Body of pancreas (tissue), 4 donors: Measurements from ENCODE around the gene FARS2.

Experiments
- POLR2A ChIP-seq, 3 donors: fragments of 450-650 bp; IDR thresholded peaks; one replicate each; pipeline ENCODE4 v1.6.1; 2016; ENCODE audit warnings: antibody characterized with exemption in 3 of 3, mild to moderate bottlenecking in 2 of 3
- TF ChIP-seq, protein P1 (sequence below), 7 experiments: fragments of 450-650 bp in 4 of 7; fragments of 200-600 bp in 3 of 7; sonication (generic) in 3 of 7; IDR thresholded peaks; one replicate each; pipeline ENCODE4 v1.5.1; 2016 to 2019; ENCODE audit warnings: antibody characterized with exemption in 7 of 7

DNA sequence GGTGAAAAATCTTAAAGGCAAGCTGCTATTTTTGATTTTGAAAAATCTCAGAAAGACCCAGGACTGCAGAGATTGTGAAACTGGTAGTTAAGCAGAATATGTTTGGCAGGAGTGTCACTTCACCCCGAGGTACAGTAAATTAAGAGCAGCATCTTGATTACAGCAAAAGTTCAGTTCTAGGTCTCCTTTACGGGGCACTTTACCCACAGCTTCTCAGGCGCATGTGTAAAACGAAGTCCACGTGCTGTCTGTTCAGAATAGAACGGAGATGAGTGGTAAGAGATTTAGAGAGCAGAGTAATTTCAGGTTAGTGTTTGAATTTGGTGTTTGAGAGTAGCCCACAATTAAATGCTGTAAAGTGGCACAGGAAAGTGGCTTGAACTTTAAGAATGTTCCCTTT lies 84.0 kb downstream of the FARS2 start:
- no peak for TF ChIP-seq POLR2A (IDR thresholded peaks at IDR 0.05)
- TF ChIP-seq, protein P1, sequence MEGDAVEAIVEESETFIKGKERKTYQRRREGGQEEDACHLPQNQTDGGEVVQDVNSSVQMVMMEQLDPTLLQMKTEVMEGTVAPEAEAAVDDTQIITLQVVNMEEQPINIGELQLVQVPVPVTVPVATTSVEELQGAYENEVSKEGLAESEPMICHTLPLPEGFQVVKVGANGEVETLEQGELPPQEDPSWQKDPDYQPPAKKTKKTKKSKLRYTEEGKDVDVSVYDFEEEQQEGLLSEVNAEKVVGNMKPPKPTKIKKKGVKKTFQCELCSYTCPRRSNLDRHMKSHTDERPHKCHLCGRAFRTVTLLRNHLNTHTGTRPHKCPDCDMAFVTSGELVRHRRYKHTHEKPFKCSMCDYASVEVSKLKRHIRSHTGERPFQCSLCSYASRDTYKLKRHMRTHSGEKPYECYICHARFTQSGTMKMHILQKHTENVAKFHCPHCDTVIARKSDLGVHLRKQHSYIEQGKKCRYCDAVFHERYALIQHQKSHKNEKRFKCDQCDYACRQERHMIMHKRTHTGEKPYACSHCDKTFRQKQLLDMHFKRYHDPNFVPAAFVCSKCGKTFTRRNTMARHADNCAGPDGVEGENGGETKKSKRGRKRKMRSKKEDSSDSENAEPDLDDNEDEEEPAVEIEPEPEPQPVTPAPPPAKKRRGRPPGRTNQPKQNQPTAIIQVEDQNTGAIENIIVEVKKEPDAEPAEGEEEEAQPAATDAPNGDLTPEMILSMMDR (IDR thresholded peaks at IDR 0.05) = no peak
